HepG2 (cell line): Measurements from ENCODE around the gene GON4L. TPM values are rescaled to one million over a fixed set of nuclear protein-coding genes. Genes with fewer than 3 reads are reported as not detected.
A peak's percentile ranks its signal among the peaks of the same experiment; 100 is the strongest.

Experiments used
- CEBPG ChIP-seq: IDR thresholded peaks from 2 replicates; pipeline ENCODE4 v1.6.1; 2016
- HOXA3 ChIP-seq: sonication (generic); formaldehyde crosslinking; IDR thresholded peaks from 2 replicates; pipeline ENCODE4 v1.5.0; 2020; ENCODE audit warnings: missing genetic modification reagents
- NPAS2 ChIP-seq: sonication (generic); formaldehyde crosslinking; IDR thresholded peaks from 2 replicates; pipeline ENCODE4 v1.8.0; 2022; ENCODE audit warnings: mild to moderate bottlenecking, missing genetic modification reagents, borderline replicate concordance
- TP53 ChIP-seq: sonication (generic); formaldehyde crosslinking; conservative IDR thresholded peaks from 2 replicates; pipeline ENCODE4 v1.4.0; 2020; ENCODE audit warnings: missing genetic modification reagents
- ZNF563 ChIP-seq: sonication (generic); formaldehyde crosslinking; IDR thresholded peaks from 2 replicates; pipeline ENCODE4 v1.8.0; 2022; ENCODE audit warnings: mild to moderate bottlenecking, moderate library complexity, missing genetic modification reagents
- ZNF75D ChIP-seq: sonication (generic); formaldehyde crosslinking; IDR thresholded peaks from 2 replicates; pipeline ENCODE4 v1.8.1; 2023; ENCODE audit warnings: missing genetic modification reagents, mild to moderate bottlenecking, borderline replicate concordance
- polyA plus RNA-seq, 8 experiments: library from polyadenylated mRNA; depleted of rRNA in 3 of 8; stranded (reverse) in 7 of 8; unstranded in 1 of 8; fragments of >200 nt; fragmentation: Illumina TruSeq in 4 of 8; extraction: Trizol in 4 of 8; gene quantifications; 2 replicates each; pipeline versions ENCODE4 v1.2.1 to v1.2.3, GENCODE V29; 2011 to 2016; ENCODE audit warnings: low read depth in 4 of 8, missing spikeins in 1 of 8, mixed read lengths in 1 of 8; ENCODE audit not compliant: insufficient read depth in 1 of 8
- total RNA-seq, 5 experiments: library from RNA; depleted of rRNA; stranded (reverse); fragments of >200 nt; fragmentation: Illumina TruSeq; extraction: Trizol; gene quantifications; 2 replicates each; pipeline ENCODE4 v1.2.3, GENCODE V29; 2016; ENCODE audit warnings: low read depth in 1 of 5
- TF ChIP-seq, protein P1 (sequence below): sonication (generic); formaldehyde crosslinking; IDR thresholded peaks from 2 replicates; pipeline ENCODE4 v1.8.0; 2022; ENCODE audit warnings: missing genetic modification reagents, mild to moderate bottlenecking, borderline replicate concordance
- TF ChIP-seq, protein P2 (sequence below): sonication (generic); formaldehyde crosslinking; IDR thresholded peaks from 2 replicates; pipeline ENCODE4 v1.4.0; 2020; ENCODE audit warnings: missing genetic modification reagents, borderline replicate concordance
- TF ChIP-seq, protein P3 (sequence below): sonication (generic); formaldehyde crosslinking; IDR thresholded peaks from 2 replicates; pipeline ENCODE4 v1.5.0; 2020; ENCODE audit warnings: missing genetic modification reagents, mild to moderate bottlenecking, borderline replicate concordance
- TF ChIP-seq, protein P4 (sequence below): sonication (generic); formaldehyde crosslinking; IDR thresholded peaks from 2 replicates; pipeline ENCODE4 v1.4.0; 2020; ENCODE audit warnings: mild to moderate bottlenecking, missing genetic modification reagents
- TF ChIP-seq, protein P5 (sequence below): sonication (generic); formaldehyde crosslinking; IDR thresholded peaks from 2 replicates; pipeline ENCODE4 v1.4.0; 2020; ENCODE audit warnings: mild to moderate bottlenecking, missing genetic modification reagents
- TF ChIP-seq, protein P6 (sequence below): sonication (generic); formaldehyde crosslinking; IDR thresholded peaks from 2 replicates; pipeline ENCODE4 v1.4.0; 2020; ENCODE audit warnings: missing genetic modification reagents, mild to moderate bottlenecking, borderline replicate concordance
- TF ChIP-seq, protein P7 (sequence below), 2 experiments: sonication (generic) in 1 of 2; formaldehyde crosslinking in 1 of 2; IDR thresholded peaks; 2 replicates each; pipeline versions ENCODE4 v1.4.0 to v1.6.1; 2016 to 2020; ENCODE audit warnings: borderline replicate concordance in 1 of 2, low read depth in 1 of 2, mild to moderate bottlenecking in 1 of 2, missing genetic modification reagents in 1 of 2
- TF ChIP-seq, protein P8 (sequence below): sonication (generic); formaldehyde crosslinking; IDR thresholded peaks from 2 replicates; pipeline ENCODE4 v1.8.0; 2022; ENCODE audit warnings: missing genetic modification reagents, low read depth, mild to moderate bottlenecking, borderline replicate concordance

GON4L gene
- total and polyA plus RNA-seq, 2 of the 13 experiments (the other 11 are each of a cell fraction or from before 2014, with no cell fraction given), result 14.6 to 19.6 TPM

DNA sequence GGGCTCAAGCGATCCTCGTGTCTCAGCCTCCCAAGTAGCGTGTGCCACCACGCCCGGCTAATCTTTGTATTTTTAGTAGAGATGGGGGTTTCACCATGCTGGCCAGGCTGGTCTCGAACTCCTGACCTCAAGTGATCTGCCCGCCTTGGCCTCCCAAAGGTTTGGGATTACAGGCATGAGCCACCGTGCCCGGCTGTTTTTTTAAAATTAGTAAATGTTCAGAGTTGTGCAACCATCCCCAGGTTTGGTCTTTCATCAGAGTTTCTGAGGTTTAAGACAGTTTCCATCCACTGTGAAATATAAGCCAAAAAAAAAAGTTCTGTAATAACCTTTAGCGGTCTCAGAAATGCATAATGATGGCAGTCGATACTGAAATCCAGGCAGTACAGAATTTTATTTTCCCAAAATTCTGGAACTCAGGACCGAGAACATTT is 1.8 kb upstream of the GON4L start (continued):
- no peak for TF ChIP-seq ZNF563 (CRISPR knock-in tag)
- TF ChIP-seq, protein P1, sequence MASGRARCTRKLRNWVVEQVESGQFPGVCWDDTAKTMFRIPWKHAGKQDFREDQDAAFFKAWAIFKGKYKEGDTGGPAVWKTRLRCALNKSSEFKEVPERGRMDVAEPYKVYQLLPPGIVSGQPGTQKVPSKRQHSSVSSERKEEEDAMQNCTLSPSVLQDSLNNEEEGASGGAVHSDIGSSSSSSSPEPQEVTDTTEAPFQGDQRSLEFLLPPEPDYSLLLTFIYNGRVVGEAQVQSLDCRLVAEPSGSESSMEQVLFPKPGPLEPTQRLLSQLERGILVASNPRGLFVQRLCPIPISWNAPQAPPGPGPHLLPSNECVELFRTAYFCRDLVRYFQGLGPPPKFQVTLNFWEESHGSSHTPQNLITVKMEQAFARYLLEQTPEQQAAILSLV (CRISPR knock-in tag), result no peak
- TF ChIP-seq, protein P2, sequence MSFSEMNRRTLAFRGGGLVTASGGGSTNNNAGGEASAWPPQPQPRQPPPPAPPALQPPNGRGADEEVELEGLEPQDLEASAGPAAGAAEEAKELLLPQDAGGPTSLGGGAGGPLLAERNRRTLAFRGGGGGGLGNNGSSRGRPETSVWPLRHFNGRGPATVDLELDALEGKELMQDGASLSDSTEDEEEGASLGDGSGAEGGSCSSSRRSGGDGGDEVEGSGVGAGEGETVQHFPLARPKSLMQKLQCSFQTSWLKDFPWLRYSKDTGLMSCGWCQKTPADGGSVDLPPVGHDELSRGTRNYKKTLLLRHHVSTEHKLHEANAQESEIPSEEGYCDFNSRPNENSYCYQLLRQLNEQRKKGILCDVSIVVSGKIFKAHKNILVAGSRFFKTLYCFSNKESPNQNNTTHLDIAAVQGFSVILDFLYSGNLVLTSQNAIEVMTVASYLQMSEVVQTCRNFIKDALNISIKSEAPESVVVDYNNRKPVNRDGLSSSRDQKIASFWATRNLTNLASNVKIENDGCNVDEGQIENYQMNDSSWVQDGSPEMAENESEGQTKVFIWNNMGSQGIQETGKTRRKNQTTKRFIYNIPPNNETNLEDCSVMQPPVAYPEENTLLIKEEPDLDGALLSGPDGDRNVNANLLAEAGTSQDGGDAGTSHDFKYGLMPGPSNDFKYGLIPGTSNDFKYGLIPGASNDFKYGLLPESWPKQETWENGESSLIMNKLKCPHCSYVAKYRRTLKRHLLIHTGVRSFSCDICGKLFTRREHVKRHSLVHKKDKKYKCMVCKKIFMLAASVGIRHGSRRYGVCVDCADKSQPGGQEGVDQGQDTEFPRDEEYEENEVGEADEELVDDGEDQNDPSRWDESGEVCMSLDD (CRISPR knock-in tag), result no peak
- TF ChIP-seq TP53 (CRISPR knock-in tag), result no peak
- TF ChIP-seq, protein P3, sequence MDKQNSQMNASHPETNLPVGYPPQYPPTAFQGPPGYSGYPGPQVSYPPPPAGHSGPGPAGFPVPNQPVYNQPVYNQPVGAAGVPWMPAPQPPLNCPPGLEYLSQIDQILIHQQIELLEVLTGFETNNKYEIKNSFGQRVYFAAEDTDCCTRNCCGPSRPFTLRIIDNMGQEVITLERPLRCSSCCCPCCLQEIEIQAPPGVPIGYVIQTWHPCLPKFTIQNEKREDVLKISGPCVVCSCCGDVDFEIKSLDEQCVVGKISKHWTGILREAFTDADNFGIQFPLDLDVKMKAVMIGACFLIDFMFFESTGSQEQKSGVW (CRISPR knock-in tag), result no peak
- no peak for TF ChIP-seq ZNF75D (CRISPR knock-in tag)
- TF ChIP-seq, protein P4, sequence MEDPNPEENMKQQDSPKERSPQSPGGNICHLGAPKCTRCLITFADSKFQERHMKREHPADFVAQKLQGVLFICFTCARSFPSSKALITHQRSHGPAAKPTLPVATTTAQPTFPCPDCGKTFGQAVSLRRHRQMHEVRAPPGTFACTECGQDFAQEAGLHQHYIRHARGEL (CRISPR knock-in tag), result no peak
- TF ChIP-seq CEBPG (CRISPR knock-in tag), result 0 out of 2 replicates have a peak, but pooled peaks have one; percentile 29
- TF ChIP-seq NPAS2 (CRISPR knock-in tag), result no peak
- TF ChIP-seq, protein P5, sequence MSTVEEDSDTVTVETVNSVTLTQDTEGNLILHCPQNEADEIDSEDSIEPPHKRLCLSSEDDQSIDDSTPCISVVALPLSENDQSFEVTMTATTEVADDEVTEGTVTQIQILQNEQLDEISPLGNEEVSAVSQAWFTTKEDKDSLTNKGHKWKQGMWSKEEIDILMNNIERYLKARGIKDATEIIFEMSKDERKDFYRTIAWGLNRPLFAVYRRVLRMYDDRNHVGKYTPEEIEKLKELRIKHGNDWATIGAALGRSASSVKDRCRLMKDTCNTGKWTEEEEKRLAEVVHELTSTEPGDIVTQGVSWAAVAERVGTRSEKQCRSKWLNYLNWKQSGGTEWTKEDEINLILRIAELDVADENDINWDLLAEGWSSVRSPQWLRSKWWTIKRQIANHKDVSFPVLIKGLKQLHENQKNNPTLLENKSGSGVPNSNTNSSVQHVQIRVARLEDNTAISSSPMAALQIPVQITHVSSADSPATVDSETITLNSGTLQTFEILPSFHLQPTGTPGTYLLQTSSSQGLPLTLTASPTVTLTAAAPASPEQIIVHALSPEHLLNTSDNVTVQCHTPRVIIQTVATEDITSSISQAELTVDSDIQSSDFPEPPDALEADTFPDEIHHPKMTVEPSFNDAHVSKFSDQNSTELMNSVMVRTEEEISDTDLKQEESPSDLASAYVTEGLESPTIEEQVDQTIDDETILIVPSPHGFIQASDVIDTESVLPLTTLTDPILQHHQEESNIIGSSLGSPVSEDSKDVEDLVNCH (CRISPR knock-in tag), result no peak
- TF ChIP-seq HOXA3, result no peak
- TF ChIP-seq, protein P6, sequence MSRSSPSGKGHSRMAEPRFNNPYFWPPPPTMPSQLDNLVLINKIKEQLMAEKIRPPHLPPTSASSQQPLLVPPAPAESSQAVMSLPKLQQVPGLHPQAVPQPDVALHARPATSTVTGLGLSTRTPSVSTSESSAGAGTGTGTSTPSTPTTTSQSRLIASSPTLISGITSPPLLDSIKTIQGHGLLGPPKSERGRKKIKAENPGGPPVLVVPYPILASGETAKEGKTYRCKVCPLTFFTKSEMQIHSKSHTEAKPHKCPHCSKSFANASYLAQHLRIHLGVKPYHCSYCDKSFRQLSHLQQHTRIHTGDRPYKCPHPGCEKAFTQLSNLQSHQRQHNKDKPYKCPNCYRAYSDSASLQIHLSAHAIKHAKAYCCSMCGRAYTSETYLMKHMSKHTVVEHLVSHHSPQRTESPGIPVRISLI (CRISPR knock-in tag), result peak; percentile 76
- TF ChIP-seq, protein P7, sequence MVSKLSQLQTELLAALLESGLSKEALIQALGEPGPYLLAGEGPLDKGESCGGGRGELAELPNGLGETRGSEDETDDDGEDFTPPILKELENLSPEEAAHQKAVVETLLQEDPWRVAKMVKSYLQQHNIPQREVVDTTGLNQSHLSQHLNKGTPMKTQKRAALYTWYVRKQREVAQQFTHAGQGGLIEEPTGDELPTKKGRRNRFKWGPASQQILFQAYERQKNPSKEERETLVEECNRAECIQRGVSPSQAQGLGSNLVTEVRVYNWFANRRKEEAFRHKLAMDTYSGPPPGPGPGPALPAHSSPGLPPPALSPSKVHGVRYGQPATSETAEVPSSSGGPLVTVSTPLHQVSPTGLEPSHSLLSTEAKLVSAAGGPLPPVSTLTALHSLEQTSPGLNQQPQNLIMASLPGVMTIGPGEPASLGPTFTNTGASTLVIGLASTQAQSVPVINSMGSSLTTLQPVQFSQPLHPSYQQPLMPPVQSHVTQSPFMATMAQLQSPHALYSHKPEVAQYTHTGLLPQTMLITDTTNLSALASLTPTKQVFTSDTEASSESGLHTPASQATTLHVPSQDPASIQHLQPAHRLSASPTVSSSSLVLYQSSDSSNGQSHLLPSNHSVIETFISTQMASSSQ (IDR thresholded peaks at IDR 0.05; ENCODE audit: low read depth), result no peak
- TF ChIP-seq, protein P7 (CRISPR knock-in tag; IDR thresholded peaks at IDR 0.05; ENCODE audit: borderline replicate concordance), result no peak
- TF ChIP-seq, protein P8, sequence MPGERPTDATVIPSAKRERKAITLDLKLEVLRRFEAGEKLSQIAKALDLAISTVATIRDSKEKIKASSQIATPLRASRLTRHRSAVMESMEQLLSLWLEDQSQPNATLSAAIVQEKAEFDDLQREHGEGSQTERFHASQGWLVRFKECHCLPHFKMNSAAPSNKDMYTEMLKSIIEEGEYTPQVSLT, result no peak
